Vagina (tissue), 2 donors: ENCODE measurements around the gene NFATC2.

Experiments
- CTCF ChIP-seq, 3 experiments: fragments of 450-650 bp in 2 of 3; fragments of 200-600 bp in 1 of 3; sonication (generic) in 1 of 3; IDR thresholded peaks; one replicate each; pipeline ENCODE4 v1.5.1; 2017 to 2019; ENCODE audit warnings: antibody characterized with exemption in 3 of 3, mild to moderate bottlenecking in 2 of 3, moderate library complexity in 2 of 3
- POLR2AphosphoS5 ChIP-seq, 2 donors: sonication (generic); formaldehyde crosslinking; IDR thresholded peaks; one replicate each; pipeline ENCODE4 v1.9.0; 2017; ENCODE audit warnings: antibody characterized with exemption in 2 of 2, mild to moderate bottlenecking in 2 of 2, low read depth in 1 of 2; ENCODE audit not compliant: insufficient read depth in 1 of 2

GRCh38 chr20:51487076-51487475 is 55.4 kb downstream of the NFATC2 start:
- no peak for TF ChIP-seq CTCF (IDR thresholded peaks at IDR 0.05)
- TF ChIP-seq POLR2AphosphoS5 (IDR thresholded peaks at IDR 0.05; ENCODE audit: insufficient read depth in 1 of 2, low read depth in 1 of 2): no peak
